Activated CD4-positive, alpha-beta memory T cell treated with anti-CD3 and anti-CD28 coated beads for 36 hours (primary cell): ENCODE data around the gene KIRREL3. TPM values are rescaled to one million over a fixed set of nuclear protein-coding genes. Genes with fewer than 3 reads are reported as not detected.
A peak's percentile ranks its signal among the peaks of the same experiment; 100 is the strongest.

Experiments
- CTCF ChIA-PET: fragments of 350-600 bp; sonication (Branson Sonifier 250); formaldehyde crosslinking; loops from one replicate; lab custom pipeline; 2021; ENCODE audit warnings: antibody characterized with exemption, inconsistent platforms; lab: Charles Lee
- POLR2A ChIA-PET: fragments of 350-600 bp; sonication (Branson Sonifier 250); formaldehyde crosslinking; loops from one replicate; lab custom pipeline; 2021; ENCODE audit warnings: antibody characterized with exemption; lab: Charles Lee
- DNase-seq: peaks from one replicate; pipeline ENCODE4 v3.0.0-alpha.2; 2020
- H3K27ac Mint-ChIP-seq: one replicate; pipeline ENCODE4 v1.8.0; 2021; ENCODE audit warnings: mixed read lengths
- H3K27me3 Mint-ChIP-seq: one replicate; pipeline ENCODE4 v1.8.0; 2021; ENCODE audit warnings: mixed read lengths
- H3K36me3 Mint-ChIP-seq: one replicate; pipeline ENCODE4 v1.8.0; 2021; ENCODE audit warnings: mixed read lengths
- H3K4me1 Mint-ChIP-seq: one replicate; pipeline ENCODE4 v1.8.0; 2021; ENCODE audit warnings: low read depth, mixed read lengths
- H3K4me3 Mint-ChIP-seq: one replicate; pipeline ENCODE4 v1.8.0; 2021; ENCODE audit warnings: mild to moderate bottlenecking, mixed read lengths
- H3K9me3 Mint-ChIP-seq: one replicate; pipeline ENCODE4 v1.8.0; 2021; ENCODE audit warnings: mixed read lengths
- intact Hi-C: fragments of 100-400 bp; cut with micrococcal nuclease; formaldehyde crosslinking; loops from one replicate; pipeline ENCODE4 v1.15.1; 2023
- total RNA-seq, 2 experiments: library from RNA; stranded (reverse); gene quantifications; one replicate each; pipeline ENCODE4 v1.2.3, GENCODE V29; 2021

KIRREL3 gene
- total RNA-seq, 2 experiments from 2014 or later, result not detected

- Mint-ChIP-seq H3K36me3 (no peaks in the 10 kb centered on the region), H3K27me3 (no peaks in the 10 kb centered on the region), H3K4me1 (no peaks in the 10 kb centered on the region), H3K9me3 (no peaks in the 10 kb centered on the region), H3K27ac (no peak overlapping the region), H3K4me3 (no peak overlapping the region)
- DNase-seq, result no peak
- ChIA-PET CTCF (interaction anchor here (1.3 kb wide), 1 partner anchor 44 kb away, joined by 3 read pairs; no protein-coding TSS in a partner anchor), POLR2A (no interaction called here)
- intact Hi-C loops, result no loop called here
Measured at GRCh38 chr11:126485986-126486635, 514.5 kb downstream of the KIRREL3 start.

- Mint-ChIP-seq H3K36me3 (no peaks in the 10 kb centered on the region), H3K4me3 (no peak overlapping the region), H3K4me1 (peaks cover 4% of the 10 kb centered on the region), H3K9me3 (no peaks in the 10 kb centered on the region), H3K27ac (no peak overlapping the region), H3K27me3 (no peaks in the 10 kb centered on the region)
- intact Hi-C loops, result no loop called here
- ChIA-PET POLR2A (no interaction called here), CTCF (interaction anchor here (1.3 to 1.5 kb wide), 2 partner anchors 43 to 505 kb away, joined by 3 to 4 read pairs; no protein-coding TSS in a partner anchor)
- DNase-seq, result no peak
Measured at GRCh38 chr11:126485021-126485792, 515.4 kb downstream of the KIRREL3 start.

- H3K9me3 Mint-ChIP-seq, result no peaks in the 10 kb centered on the region
- H3K27me3 Mint-ChIP-seq, result no peaks in the 10 kb centered on the region
- ChIA-PET CTCF (interaction anchor here (1.5 to 7.6 kb wide), 2 partner anchors 43 to 506 kb away, joined by 4 to 146 read pairs; no protein-coding TSS in a partner anchor), POLR2A (no interaction called here)
- peaks cover 4% of the 10 kb centered on the region for H3K4me1 Mint-ChIP-seq
- no peak overlapping the region for H3K27ac Mint-ChIP-seq
- no peak for DNase-seq
- H3K4me3 Mint-ChIP-seq, result no peak overlapping the region
- intact Hi-C loops, result no loop called here
- H3K36me3 Mint-ChIP-seq, result no peaks in the 10 kb centered on the region
Measured at GRCh38 chr11:126484266-126484665, 516.3 kb downstream of the KIRREL3 start.

GRCh38 chr11:126483621-126484195 lies 516.9 kb downstream of the KIRREL3 start:
- no peaks in the 10 kb centered on the region for H3K9me3 Mint-ChIP-seq
- CTCF ChIA-PET, result interaction anchor here (1.5 to 7.6 kb wide), 2 partner anchors 42 to 507 kb away, joined by 4 to 146 read pairs; no protein-coding TSS in a partner anchor
- no peak for DNase-seq
- no peak overlapping the region for H3K27ac Mint-ChIP-seq
- H3K4me3 Mint-ChIP-seq, result no peak overlapping the region
- intact Hi-C loops, result no loop called here
- peaks cover 4% of the 10 kb centered on the region for H3K4me1 Mint-ChIP-seq
- POLR2A ChIA-PET, result no interaction called here
- H3K36me3 Mint-ChIP-seq, result no peaks in the 10 kb centered on the region
- H3K27me3 Mint-ChIP-seq, result no peaks in the 10 kb centered on the region

- intact Hi-C loops, result no loop called here
- H3K4me3 Mint-ChIP-seq, result no peak overlapping the region
- no peaks in the 10 kb centered on the region for H3K9me3 Mint-ChIP-seq
- peaks cover 1% of the 10 kb centered on the region for H3K27me3 Mint-ChIP-seq
- H3K27ac Mint-ChIP-seq, result no peak overlapping the region
- CTCF ChIA-PET, result interaction anchor here (0.9 to 7.6 kb wide), 3 partner anchors 17 to 172 kb away, joined by 3 to 146 read pairs (median 91); no protein-coding TSS in a partner anchor
- H3K4me1 Mint-ChIP-seq, result peaks cover 11% of the 10 kb centered on the region
- no peak for DNase-seq
- H3K36me3 Mint-ChIP-seq, result no peaks in the 10 kb centered on the region
- POLR2A ChIA-PET, result no interaction called here
Measured at GRCh38 chr11:126482586-126483108, 517.9 kb downstream of the KIRREL3 start.

- no peaks in the 10 kb centered on the region for H3K36me3 Mint-ChIP-seq
- H3K4me3 Mint-ChIP-seq, result no peak overlapping the region
- peaks cover 1% of the 10 kb centered on the region for H3K27me3 Mint-ChIP-seq
- DNase-seq, result no peak
- intact Hi-C loops, result loop anchor here (2.0 kb wide), 2 partner anchors 16 to 558 kb away; no protein-coding TSS in a partner anchor
- POLR2A ChIA-PET, result interaction anchor here (0.6 kb wide), 1 partner anchor 125 kb away, joined by 3 read pairs; no protein-coding TSS in a partner anchor
- no peaks in the 10 kb centered on the region for H3K9me3 Mint-ChIP-seq
- H3K4me1 Mint-ChIP-seq, result peaks cover 17% of the 10 kb centered on the region
- H3K27ac Mint-ChIP-seq, result no peak overlapping the region
- CTCF ChIA-PET, result interaction anchor here (0.6 to 7.6 kb wide), 39 partner anchors 8 to 755 kb away, joined by 3 to 146 read pairs (median 5); partner anchors contain the start of genes FOXRED1, SRPRA and ST3GAL4
Measured at GRCh38 chr11:126481303-126481680, 519.3 kb downstream of the KIRREL3 start.

GRCh38 chr11:126480410-126481302 lies 519.9 kb downstream of the KIRREL3 start:
- CTCF ChIA-PET, result interaction anchor here (0.6 to 7.6 kb wide), 42 partner anchors 8 to 756 kb away, joined by 3 to 146 read pairs (median 4); partner anchors contain the start of genes FOXRED1, SRPRA and ST3GAL4
- no peaks in the 10 kb centered on the region for H3K36me3 Mint-ChIP-seq
- H3K9me3 Mint-ChIP-seq, result no peaks in the 10 kb centered on the region
- intact Hi-C loops, result loop anchor here (1.0 to 2.0 kb wide), 4 partner anchors 16 to 558 kb away; no protein-coding TSS in a partner anchor
- H3K27me3 Mint-ChIP-seq, result peaks cover 1% of the 10 kb centered on the region
- peak overlapping the region; percentile 31 for H3K27ac Mint-ChIP-seq
- peak; percentile 80 for DNase-seq
- POLR2A ChIA-PET, result interaction anchor here (0.6 kb wide), 1 partner anchor 124 kb away, joined by 3 read pairs; no protein-coding TSS in a partner anchor
- peaks cover 17% of the 10 kb centered on the region for H3K4me1 Mint-ChIP-seq
- peak overlapping the region; percentile 22 for H3K4me3 Mint-ChIP-seq

- no peaks in the 10 kb centered on the region for H3K9me3 Mint-ChIP-seq
- peaks cover 1% of the 10 kb centered on the region for H3K27me3 Mint-ChIP-seq
- ChIA-PET CTCF (interaction anchor here (0.6 to 7.6 kb wide), 32 partner anchors 8 to 757 kb away, joined by 3 to 146 read pairs (median 5); partner anchors contain the start of genes FOXRED1, SRPRA and ST3GAL4), POLR2A (no interaction called here)
- H3K27ac Mint-ChIP-seq, result no peak overlapping the region
- no peak for DNase-seq
- intact Hi-C loops, result loop anchor here (1.0 to 2.0 kb wide), 4 partner anchors 15 to 557 kb away; no protein-coding TSS in a partner anchor
- peaks cover 17% of the 10 kb centered on the region for H3K4me1 Mint-ChIP-seq
- no peaks in the 10 kb centered on the region for H3K36me3 Mint-ChIP-seq
- no peak overlapping the region for H3K4me3 Mint-ChIP-seq
Measured at GRCh38 chr11:126480015-126480409, 520.6 kb downstream of the KIRREL3 start.

- peaks cover 17% of the 10 kb centered on the region for H3K4me1 Mint-ChIP-seq
- no peak overlapping the region for H3K27ac Mint-ChIP-seq
- H3K27me3 Mint-ChIP-seq, result peaks cover 1% of the 10 kb centered on the region
- no peaks in the 10 kb centered on the region for H3K9me3 Mint-ChIP-seq
- H3K36me3 Mint-ChIP-seq, result no peaks in the 10 kb centered on the region
- POLR2A ChIA-PET, result no interaction called here
- H3K4me3 Mint-ChIP-seq, result no peak overlapping the region
- CTCF ChIA-PET, result interaction anchor here (1.8 to 7.6 kb wide), 5 partner anchors 13 to 169 kb away, joined by 8 to 146 read pairs (median 55); partner anchors contain the start of gene ST3GAL4
- intact Hi-C loops, result no loop called here
- no peak for DNase-seq
Measured at GRCh38 chr11:126479178-126479930, 521.2 kb downstream of the KIRREL3 start.

- CTCF ChIA-PET, result interaction anchor here (1.4 to 7.6 kb wide), 4 partner anchors 9 to 168 kb away, joined by 3 to 146 read pairs (median 73); no protein-coding TSS in a partner anchor
- Mint-ChIP-seq H3K27me3 (peaks cover 1% of the 10 kb centered on the region), H3K36me3 (no peaks in the 10 kb centered on the region), H3K4me3 (no peak overlapping the region), H3K4me1 (peaks cover 17% of the 10 kb centered on the region), H3K9me3 (no peaks in the 10 kb centered on the region), H3K27ac (no peak overlapping the region)
- intact Hi-C loops, result no loop called here
- no peak for DNase-seq
- POLR2A ChIA-PET, result no interaction called here
Measured at GRCh38 chr11:126478466-126478865, 522.1 kb downstream of the KIRREL3 start.
